ENCODE measurements around the gene UBA1.

GRCh38 chrX:47196098-47196497, 2.5 kb downstream of the UBA1 start:
- no peak for TF ChIP-seq CTCF (conservative IDR thresholded peaks at IDR 0.05; ENCODE audit: low read length)
- TF ChIP-seq EZH2phosphoT487 (IDR thresholded peaks at IDR 0.05; ENCODE audit: borderline replicate concordance) = no peak
